Gastrocnemius medialis (tissue), 4 donors: ENCODE measurements around the gene MOB1B. TPM values are rescaled to one million over a fixed set of nuclear protein-coding genes. Genes with fewer than 3 reads are reported as not detected.

Source experiments
- ATAC-seq, 2 donors: fragments of 150-250 bp; one replicate each; pipeline ENCODE4 v1.9.1; 2016
- DNase-seq, 2 donors: peaks; one replicate each; pipeline ENCODE4 v3.0.0-alpha.2; 2019
- H3K27ac ChIP-seq, 4 donors: fragments of 200-600 bp; sonication (generic); 1 replicate in 1 of 4; 2 replicates in 3 of 4; pipeline ENCODE4 v1.5.1; 2016 to 2018; ENCODE audit warnings: mild to moderate bottlenecking in 2 of 4, moderate library complexity in 1 of 4
- H3K27me3 ChIP-seq, 3 donors: fragments of 200-600 bp; sonication (generic) in 2 of 3; 1 replicate in 1 of 3; 2 replicates in 2 of 3; pipeline versions ENCODE4 v1.5.1 to v1.6.0; 2016 to 2019; ENCODE audit warnings: mild to moderate bottlenecking in 1 of 3, moderate library complexity in 1 of 3
- H3K36me3 ChIP-seq, 2 donors: fragments of 200-600 bp; sonication (generic) in 1 of 2; one replicate each; pipeline ENCODE4 v1.5.1; 2017 to 2018
- H3K4me1 ChIP-seq, 2 donors: fragments of 200-600 bp; sonication (generic) in 1 of 2; one replicate each; pipeline ENCODE4 v1.5.1; 2016 to 2017; ENCODE audit warnings: mild to moderate bottlenecking in 2 of 2
- H3K4me3 ChIP-seq, 4 donors: fragments of 200-600 bp; sonication (generic) in 3 of 4; 1 replicate in 1 of 4; 2 replicates in 3 of 4; pipeline ENCODE4 v1.5.1; 2016 to 2019; ENCODE audit warnings: mild to moderate bottlenecking in 2 of 4
- H3K9me3 ChIP-seq, 3 donors: fragments of 200-600 bp; sonication (generic) in 2 of 3; 1 replicate in 1 of 3; 2 replicates in 2 of 3; pipeline ENCODE4 v1.5.1; 2016 to 2019
- CTCF ChIP-seq, 5 experiments: fragments of 450-650 bp in 3 of 5; fragments of 200-600 bp in 2 of 5; sonication (generic) in 2 of 5; IDR thresholded peaks in 4 of 5; conservative IDR thresholded peaks in 1 of 5; 1 replicate in 4 of 5; 2 replicates in 1 of 5; pipeline ENCODE4 v1.5.1; 2016 to 2019; ENCODE audit warnings: antibody characterized with exemption in 5 of 5, mild to moderate bottlenecking in 3 of 5, moderate library complexity in 3 of 5
- POLR2A ChIP-seq, 2 donors: fragments of 450-650 bp; IDR thresholded peaks; one replicate each; pipeline ENCODE4 v1.6.1; 2017; ENCODE audit warnings: antibody characterized with exemption in 2 of 2, mild to moderate bottlenecking in 2 of 2, moderate library complexity in 2 of 2
- in situ Hi-C, 4 donors: fragments of 200-750 bp; cut with MboI; loops; one replicate each; pipeline versions ENCODE4 v1.15.0 to v1.8.0; 2017; ENCODE audit warnings: low sequenced_read_pairs in 4 of 4
- intact Hi-C: fragments of 100-400 bp; cut with DNase I; formaldehyde crosslinking; loops from one replicate; pipeline ENCODE4 v1.15.1; 2023; ENCODE audit warnings: low total_unique reads
- total RNA-seq, 4 donors: library from RNA; depleted of rRNA; stranded (reverse); fragments of >200 nt; gene quantifications; one replicate each; pipeline versions ENCODE4 v1.1.0 to v1.2.3, GENCODE V29; 2016

Gene MOB1B
- total RNA-seq, 4 donors from 2014 or later = 6.5 to 17.5 (median 8.4) TPM

DNA sequence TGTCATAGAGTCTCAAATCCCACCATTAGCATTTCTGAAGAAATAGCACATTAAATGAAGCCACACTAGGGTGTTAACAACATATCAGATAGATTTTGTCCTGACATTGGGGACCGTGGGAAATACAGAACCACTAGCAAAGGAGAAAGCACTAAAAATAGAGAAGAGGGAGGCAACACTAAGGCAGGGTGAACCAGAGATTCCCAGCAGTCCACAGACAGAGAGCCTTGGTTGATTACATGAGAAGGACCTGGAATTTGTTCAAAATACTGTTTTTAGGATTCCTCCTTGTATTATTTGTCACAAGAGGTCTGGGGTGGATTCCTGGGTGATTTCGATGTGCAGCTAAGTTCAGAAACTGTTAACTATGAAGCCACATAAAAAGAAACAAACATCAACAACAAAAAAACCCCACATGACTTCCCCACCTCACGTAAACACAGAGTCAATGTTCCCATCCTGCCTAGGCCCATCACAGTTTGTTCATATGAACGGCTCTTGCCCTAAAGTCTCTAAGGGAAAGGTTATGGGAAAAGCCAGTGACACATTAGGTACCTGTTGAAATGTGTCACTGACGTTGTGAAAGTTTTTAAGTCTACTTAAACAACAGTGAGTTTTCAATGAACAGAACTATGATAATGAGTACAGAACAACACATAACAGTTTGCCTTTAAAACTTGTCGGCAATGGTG is 38.9 kb upstream of the MOB1B start:
- intact Hi-C loops (no loop called here), in situ Hi-C loops (no loop called here)
- DNase-seq = no peak
- no peak overlapping the region for H3K27ac ChIP-seq
- no peak overlapping the region for H3K4me3 ChIP-seq
- no peaks in the 10 kb centered on the region for H3K36me3 ChIP-seq
- no peaks in the 10 kb centered on the region for H3K4me1 ChIP-seq
- ATAC-seq = no peak
- H3K9me3 ChIP-seq = no peaks in the 10 kb centered on the region
- no peaks in the 10 kb centered on the region for H3K27me3 ChIP-seq
- no peak for TF ChIP-seq POLR2A (IDR thresholded peaks at IDR 0.05)
- no peak for TF ChIP-seq CTCF (IDR thresholded peaks at IDR 0.05 in 4 of 5, conservative IDR thresholded peaks at IDR 0.05 in 1 of 5)

DNA sequence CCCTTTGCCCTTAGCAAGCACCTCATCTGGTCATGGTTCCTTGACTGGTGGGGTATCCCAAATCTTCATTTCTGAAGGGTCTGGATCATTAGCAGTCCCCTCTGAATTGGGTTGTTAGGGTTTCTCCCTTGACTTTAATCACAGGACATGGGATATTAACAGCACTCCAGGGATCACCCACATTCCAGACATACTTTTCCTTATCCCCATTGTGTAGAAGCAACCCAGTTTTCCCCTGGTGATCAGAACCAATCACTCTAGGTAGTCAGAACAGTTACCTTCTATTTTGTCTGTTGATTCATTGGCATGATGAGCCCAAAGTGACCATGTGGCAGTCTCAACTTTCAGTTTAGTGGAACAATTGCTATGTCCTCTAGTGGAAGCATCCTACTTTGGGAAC is 33.4 kb upstream of the MOB1B start:
- Histone ChIP-seq H3K4me1 (no peaks in the 10 kb centered on the region), H3K36me3 (no peaks in the 10 kb centered on the region), H3K27ac (no peak overlapping the region), H3K9me3 (no peaks in the 10 kb centered on the region), H3K27me3 (no peaks in the 10 kb centered on the region), H3K4me3 (no peak overlapping the region)
- no peak for DNase-seq
- intact Hi-C loops (no loop called here), in situ Hi-C loops (no loop called here)
- ATAC-seq = no peak
- TF ChIP-seq POLR2A (IDR thresholded peaks at IDR 0.05) (no peak), CTCF (IDR thresholded peaks at IDR 0.05 in 4 of 5, conservative IDR thresholded peaks at IDR 0.05 in 1 of 5) (no peak)

DNA sequence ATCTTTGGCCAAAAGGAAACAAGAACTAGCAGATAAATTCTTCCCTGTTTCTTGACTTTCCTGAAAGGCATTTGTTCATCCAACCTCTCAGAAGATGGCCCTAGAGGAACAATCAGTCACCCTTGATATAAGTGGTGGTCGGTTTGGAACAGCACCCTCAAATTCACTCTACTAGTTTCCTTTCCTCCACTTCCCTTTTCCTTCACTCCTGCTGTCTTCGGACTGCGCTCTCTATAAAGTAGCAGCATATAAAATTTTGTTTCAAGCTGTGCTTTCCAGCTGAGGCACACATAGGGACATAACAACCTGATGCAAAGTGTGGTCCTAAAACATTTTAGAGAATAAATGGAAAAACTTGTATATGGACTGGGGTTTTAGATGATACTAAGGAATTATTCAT is 29.0 kb upstream of the MOB1B start:
- intact Hi-C loops (no loop called here), in situ Hi-C loops (no loop called here)
- no peak for DNase-seq

DNA sequence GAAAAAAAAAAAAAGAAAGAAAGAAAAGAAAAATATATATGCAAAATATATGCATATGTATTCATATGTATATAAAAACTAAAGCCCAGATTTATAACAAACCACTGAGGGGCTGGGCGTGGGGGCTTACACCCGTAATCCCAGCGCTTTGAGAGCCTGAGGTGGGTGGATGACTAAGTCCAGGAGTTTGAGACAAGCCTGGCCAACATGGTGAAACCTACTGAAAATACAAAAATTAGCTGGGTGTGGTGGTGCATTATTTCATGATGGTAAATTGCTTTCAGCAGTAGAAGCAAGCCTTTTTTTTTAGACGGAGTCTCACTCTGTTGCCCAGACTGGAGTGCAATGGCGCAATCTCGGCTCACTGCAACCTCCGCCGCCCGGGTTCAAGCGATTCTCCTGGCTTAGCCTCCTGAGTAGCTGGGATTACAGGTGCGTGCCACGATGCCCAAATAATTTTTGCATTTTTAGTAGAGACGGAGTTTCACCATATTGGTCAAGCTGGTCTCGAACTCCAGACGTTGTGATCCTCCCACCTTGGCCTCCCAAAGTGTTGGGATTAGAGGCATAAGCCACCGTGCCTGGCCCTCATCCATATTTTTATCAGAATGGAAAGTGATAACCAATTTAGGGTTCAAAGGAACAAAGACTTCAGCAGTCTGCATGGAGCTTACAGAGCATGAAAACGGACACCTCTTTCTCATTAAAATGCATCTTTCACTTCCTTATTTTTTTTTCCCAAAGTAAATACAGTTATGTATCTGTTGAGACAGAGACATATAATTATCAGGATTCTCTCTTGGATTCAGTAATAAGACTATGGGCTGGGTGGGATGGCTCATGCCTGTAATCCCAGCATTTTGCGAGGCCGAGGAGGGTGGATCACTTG is 27.7 kb upstream of the MOB1B start:
- in situ Hi-C loops (no loop called here), intact Hi-C loops (no loop called here)
- H3K27me3 ChIP-seq = no peaks in the 10 kb centered on the region

More for the DNA sequence above, 29.0 kb upstream of the MOB1B start:
- Histone ChIP-seq H3K27me3 (no peaks in the 10 kb centered on the region), H3K27ac (no peak overlapping the region), H3K4me1 (no peaks in the 10 kb centered on the region), H3K36me3 (no peaks in the 10 kb centered on the region), H3K4me3 (no peak overlapping the region), H3K9me3 (no peaks in the 10 kb centered on the region)
- no peak for TF ChIP-seq CTCF (IDR thresholded peaks at IDR 0.05 in 4 of 5, conservative IDR thresholded peaks at IDR 0.05 in 1 of 5)
- TF ChIP-seq POLR2A (IDR thresholded peaks at IDR 0.05) = no peak
- ATAC-seq = no peak

GRCh38 chr4:70877556-70877955 is 24.6 kb upstream of the MOB1B start:
- Histone ChIP-seq H3K27me3 (no peaks in the 10 kb centered on the region), H3K36me3 (no peaks in the 10 kb centered on the region), H3K4me1 (no peaks in the 10 kb centered on the region), H3K27ac (no peak overlapping the region), H3K4me3 (no peak overlapping the region), H3K9me3 (no peaks in the 10 kb centered on the region)
- no peak for DNase-seq
- in situ Hi-C loops (no loop called here), intact Hi-C loops (no loop called here)
- no peak for ATAC-seq
- TF ChIP-seq POLR2A (IDR thresholded peaks at IDR 0.05) = no peak
- no peak for TF ChIP-seq CTCF (IDR thresholded peaks at IDR 0.05 in 4 of 5, conservative IDR thresholded peaks at IDR 0.05 in 1 of 5)

More for the DNA sequence above, 27.7 kb upstream of the MOB1B start:
- DNase-seq (no peak), ATAC-seq (no peak)
- Histone ChIP-seq H3K36me3 (no peaks in the 10 kb centered on the region), H3K9me3 (no peaks in the 10 kb centered on the region), H3K4me1 (no peaks in the 10 kb centered on the region), H3K4me3 (no peak overlapping the region), H3K27ac (no peak overlapping the region)
- TF ChIP-seq POLR2A (IDR thresholded peaks at IDR 0.05) = no peak
